22Rv1 (cell line): ENCODE results near the gene LRRC42.

ENCODE experiments used
- ZFX ChIP-seq: fragments of 450-650 bp; IDR thresholded peaks from 2 replicates; pipeline ENCODE4 v1.6.1; 2017; ENCODE audit warnings: antibody characterized with exemption, borderline replicate concordance
- TF ChIP-seq, protein P1 (sequence below): fragments of 450-650 bp; IDR thresholded peaks from 2 replicates; pipeline ENCODE4 v1.5.1; 2017; ENCODE audit warnings: mild to moderate bottlenecking

DNA sequence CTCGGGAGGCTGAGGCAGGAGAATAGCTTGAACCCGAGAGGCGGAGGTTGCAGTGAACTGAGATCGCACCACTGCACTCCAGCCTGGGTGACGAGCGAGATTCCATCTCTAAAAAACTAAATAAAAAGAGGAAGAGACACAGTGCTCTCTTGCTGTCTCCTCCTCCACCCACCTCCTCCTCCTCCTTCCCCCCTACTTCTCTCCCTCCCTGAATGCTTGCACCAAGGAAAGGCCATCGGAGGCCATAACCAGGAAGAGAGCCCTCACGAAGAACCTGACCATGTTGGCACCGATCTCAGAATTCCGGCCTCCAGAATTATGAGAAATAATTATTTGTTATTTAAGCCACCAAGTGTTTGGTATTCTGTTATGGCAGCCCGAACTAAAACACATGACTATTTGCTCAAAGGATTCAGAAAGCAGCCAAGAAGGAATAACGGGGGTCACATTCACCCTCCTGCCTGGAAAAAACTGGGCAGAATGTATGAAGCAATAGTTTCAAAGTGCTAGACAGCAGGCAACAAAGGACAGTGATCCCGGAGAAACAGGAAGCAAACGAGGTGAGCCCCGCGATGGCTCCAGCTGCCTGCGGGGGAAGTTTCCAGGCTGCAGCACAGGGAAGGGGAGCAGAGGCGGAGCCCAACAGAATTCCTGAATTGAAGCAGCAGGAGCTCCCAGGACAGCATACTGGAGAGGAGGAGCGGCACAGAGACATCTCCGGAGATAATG is 36.0 kb downstream of the LRRC42 start:
- TF ChIP-seq, protein P1, sequence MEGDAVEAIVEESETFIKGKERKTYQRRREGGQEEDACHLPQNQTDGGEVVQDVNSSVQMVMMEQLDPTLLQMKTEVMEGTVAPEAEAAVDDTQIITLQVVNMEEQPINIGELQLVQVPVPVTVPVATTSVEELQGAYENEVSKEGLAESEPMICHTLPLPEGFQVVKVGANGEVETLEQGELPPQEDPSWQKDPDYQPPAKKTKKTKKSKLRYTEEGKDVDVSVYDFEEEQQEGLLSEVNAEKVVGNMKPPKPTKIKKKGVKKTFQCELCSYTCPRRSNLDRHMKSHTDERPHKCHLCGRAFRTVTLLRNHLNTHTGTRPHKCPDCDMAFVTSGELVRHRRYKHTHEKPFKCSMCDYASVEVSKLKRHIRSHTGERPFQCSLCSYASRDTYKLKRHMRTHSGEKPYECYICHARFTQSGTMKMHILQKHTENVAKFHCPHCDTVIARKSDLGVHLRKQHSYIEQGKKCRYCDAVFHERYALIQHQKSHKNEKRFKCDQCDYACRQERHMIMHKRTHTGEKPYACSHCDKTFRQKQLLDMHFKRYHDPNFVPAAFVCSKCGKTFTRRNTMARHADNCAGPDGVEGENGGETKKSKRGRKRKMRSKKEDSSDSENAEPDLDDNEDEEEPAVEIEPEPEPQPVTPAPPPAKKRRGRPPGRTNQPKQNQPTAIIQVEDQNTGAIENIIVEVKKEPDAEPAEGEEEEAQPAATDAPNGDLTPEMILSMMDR = no peak
- TF ChIP-seq ZFX = no peak
